Measurements from ENCODE around the gene CENPA. TPM values are rescaled to one million over a fixed set of nuclear protein-coding genes. Genes with fewer than 3 reads are reported as not detected.

The CENPA gene
- total and polyA plus RNA-seq, 2 donors (not counting 1 experiment from before 2014, with no cell fraction given): 6.1 to 9.7 TPM

GRCh38 chr2:26764078-26764887 is 21.6 kb upstream of the CENPA start, which contains the start of gene SLC35F6:
TSS of gene SLC35F6 (plus strand) at chr2:26764284. CDS start at chr2:26764350, 66 bp downstream.
- peak within 1 kb of the TSS; percentile 78 to 91 (median 90) for H3K4me3 ChIP-seq (replicated peaks in 1 of 4; ENCODE audit: control extremely low read depth in 1 of 4, insufficient read depth in 1 of 4, low read depth in 3 of 4, low read length in 4 of 4)
- peaks cover 46% of the 10 kb centered on the region for H3K79me2 ChIP-seq (ENCODE audit: control insufficient read depth, insufficient read depth, low read length)
- peak within 1 kb of the TSS; percentile 92 for H3K27ac ChIP-seq (ENCODE audit: insufficient read depth, low read length)
- no peaks in the 10 kb centered on the region for H4K20me1 ChIP-seq (ENCODE audit: control insufficient read depth, extremely low read depth, insufficient read depth, low read length)
- H3K27me3 ChIP-seq (ENCODE audit: control insufficient read depth, insufficient read depth, low read length): no peaks in the 10 kb centered on the region
- H2AFZ ChIP-seq (ENCODE audit: low read length): peak within 1 kb of the TSS; percentile 69
- H3K9ac ChIP-seq (ENCODE audit: insufficient read depth, low read length): peak within 1 kb of the TSS; percentile 97
- H3K4me1 ChIP-seq (ENCODE audit: control insufficient read depth, extremely low read depth, insufficient read depth, low read length): peaks cover 7% of the 10 kb centered on the region
- peaks cover 3% of the 10 kb centered on the region for H3K36me3 ChIP-seq (ENCODE audit: control insufficient read depth, insufficient read depth, low read length)
- DNase-seq (ENCODE audit: low read depth in 2 of 2): peak; percentile 74 to 81
- no peaks in the 10 kb centered on the region for H3K9me3 ChIP-seq (ENCODE audit: control insufficient read depth, insufficient read depth, low read depth, low read length)
- TF ChIP-seq CTCF (conservative IDR thresholded peaks at IDR 0.05 in 1 of 2, IDR thresholded peaks at IDR 0.05 in 1 of 2; ENCODE audit: low read depth in 1 of 2, low read length in 2 of 2): no peak
- no peak for TF ChIP-seq EZH2 (IDR thresholded peaks at IDR 0.05; ENCODE audit: low read length, missing control alignments)
- peak within 1 kb of the TSS; percentile 98 for H3K4me2 ChIP-seq (ENCODE audit: extremely low read depth, insufficient read depth, low read length)

GRCh38 chr2:26764906-26765305 is 20.9 kb upstream of the CENPA start:
- H3K4me1 ChIP-seq (ENCODE audit: control insufficient read depth, extremely low read depth, insufficient read depth, low read length): peaks cover 8% of the 10 kb centered on the region
- no peaks in the 10 kb centered on the region for H4K20me1 ChIP-seq (ENCODE audit: control insufficient read depth, extremely low read depth, insufficient read depth, low read length)
- H3K9me3 ChIP-seq (ENCODE audit: control insufficient read depth, insufficient read depth, low read depth, low read length): no peaks in the 10 kb centered on the region
- H2AFZ ChIP-seq (ENCODE audit: low read length): no peak overlapping the region
- H3K36me3 ChIP-seq (ENCODE audit: control insufficient read depth, insufficient read depth, low read length): peaks cover 5% of the 10 kb centered on the region
- DNase-seq (ENCODE audit: low read depth in 2 of 2): no peak
- H3K9ac ChIP-seq (ENCODE audit: insufficient read depth, low read length): peak overlapping the region; percentile 97
- no peak for TF ChIP-seq CTCF (conservative IDR thresholded peaks at IDR 0.05 in 1 of 2, IDR thresholded peaks at IDR 0.05 in 1 of 2; ENCODE audit: low read depth in 1 of 2, low read length in 2 of 2)
- no peak for TF ChIP-seq EZH2 (IDR thresholded peaks at IDR 0.05; ENCODE audit: low read length, missing control alignments)
- no peaks in the 10 kb centered on the region for H3K27me3 ChIP-seq (ENCODE audit: control insufficient read depth, insufficient read depth, low read length)
- H3K79me2 ChIP-seq (ENCODE audit: control insufficient read depth, insufficient read depth, low read length): peaks cover 53% of the 10 kb centered on the region
- peak overlapping the region; percentile 78 to 91 (median 90) for H3K4me3 ChIP-seq (replicated peaks in 1 of 4; ENCODE audit: control extremely low read depth in 1 of 4, insufficient read depth in 1 of 4, low read depth in 3 of 4, low read length in 4 of 4)
- H3K27ac ChIP-seq (ENCODE audit: insufficient read depth, low read length): peak overlapping the region; percentile 92
- peak overlapping the region; percentile 98 for H3K4me2 ChIP-seq (ENCODE audit: extremely low read depth, insufficient read depth, low read length)

GRCh38 chr2:26765475-26766200 is 20.2 kb upstream of the CENPA start:
- no peak overlapping the region for H2AFZ ChIP-seq (ENCODE audit: low read length)
- H3K9ac ChIP-seq (ENCODE audit: insufficient read depth, low read length): peak overlapping the region; percentile 13
- peaks cover 9% of the 10 kb centered on the region for H3K4me1 ChIP-seq (ENCODE audit: control insufficient read depth, extremely low read depth, insufficient read depth, low read length)
- H4K20me1 ChIP-seq (ENCODE audit: control insufficient read depth, extremely low read depth, insufficient read depth, low read length): no peaks in the 10 kb centered on the region
- no peak for TF ChIP-seq CTCF (conservative IDR thresholded peaks at IDR 0.05 in 1 of 2, IDR thresholded peaks at IDR 0.05 in 1 of 2; ENCODE audit: low read depth in 1 of 2, low read length in 2 of 2)
- TF ChIP-seq EZH2 (IDR thresholded peaks at IDR 0.05; ENCODE audit: low read length, missing control alignments): no peak
- H3K79me2 ChIP-seq (ENCODE audit: control insufficient read depth, insufficient read depth, low read length): peaks cover 60% of the 10 kb centered on the region
- peak overlapping the region; percentile 98 for H3K4me2 ChIP-seq (ENCODE audit: extremely low read depth, insufficient read depth, low read length)
- H3K4me3 ChIP-seq (replicated peaks in 1 of 4; ENCODE audit: control extremely low read depth in 1 of 4, insufficient read depth in 1 of 4, low read depth in 3 of 4, low read length in 4 of 4): peak overlapping the region; percentile 78 to 91 (median 90)
- no peak for DNase-seq (ENCODE audit: low read depth in 2 of 2)
- H3K36me3 ChIP-seq (ENCODE audit: control insufficient read depth, insufficient read depth, low read length): peaks cover 6% of the 10 kb centered on the region
- peak overlapping the region; percentile 92 for H3K27ac ChIP-seq (ENCODE audit: insufficient read depth, low read length)
- H3K9me3 ChIP-seq (ENCODE audit: control insufficient read depth, insufficient read depth, low read depth, low read length): no peaks in the 10 kb centered on the region
- no peaks in the 10 kb centered on the region for H3K27me3 ChIP-seq (ENCODE audit: control insufficient read depth, insufficient read depth, low read length)

Measured in fibroblast of lung (primary cell).